ENCODE results near the gene MC1R.
"Not testable (repeated sequence)": the region's sequence is repeated elsewhere in the genome, so short reads cannot be mapped to it uniquely, and the experiment has no call there.

MC1R gene

DNA sequence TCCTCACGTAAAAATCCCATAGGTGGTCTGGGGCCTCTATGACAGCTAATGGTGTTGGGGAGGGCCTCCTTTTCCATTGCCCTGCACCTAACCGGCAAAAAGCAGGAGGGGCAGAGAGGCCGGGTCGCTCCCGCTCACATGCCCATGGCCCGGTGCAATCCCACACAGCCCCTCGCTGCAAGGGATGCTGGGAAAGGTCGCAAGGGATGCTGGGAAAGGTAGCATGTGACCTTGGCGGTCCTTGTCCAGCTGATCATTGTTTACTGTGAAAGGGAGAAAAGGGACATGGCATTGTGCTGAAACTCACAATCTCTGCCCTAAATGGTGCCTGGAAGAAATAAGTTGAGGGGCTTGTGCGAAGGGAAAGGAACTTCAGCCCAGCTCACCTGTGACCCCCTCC, 39.9 kb downstream of the MC1R start:
- no peak for TF ChIP-seq ZFX (IDR thresholded peaks at IDR 0.05)
- TF ChIP-seq, protein P1, sequence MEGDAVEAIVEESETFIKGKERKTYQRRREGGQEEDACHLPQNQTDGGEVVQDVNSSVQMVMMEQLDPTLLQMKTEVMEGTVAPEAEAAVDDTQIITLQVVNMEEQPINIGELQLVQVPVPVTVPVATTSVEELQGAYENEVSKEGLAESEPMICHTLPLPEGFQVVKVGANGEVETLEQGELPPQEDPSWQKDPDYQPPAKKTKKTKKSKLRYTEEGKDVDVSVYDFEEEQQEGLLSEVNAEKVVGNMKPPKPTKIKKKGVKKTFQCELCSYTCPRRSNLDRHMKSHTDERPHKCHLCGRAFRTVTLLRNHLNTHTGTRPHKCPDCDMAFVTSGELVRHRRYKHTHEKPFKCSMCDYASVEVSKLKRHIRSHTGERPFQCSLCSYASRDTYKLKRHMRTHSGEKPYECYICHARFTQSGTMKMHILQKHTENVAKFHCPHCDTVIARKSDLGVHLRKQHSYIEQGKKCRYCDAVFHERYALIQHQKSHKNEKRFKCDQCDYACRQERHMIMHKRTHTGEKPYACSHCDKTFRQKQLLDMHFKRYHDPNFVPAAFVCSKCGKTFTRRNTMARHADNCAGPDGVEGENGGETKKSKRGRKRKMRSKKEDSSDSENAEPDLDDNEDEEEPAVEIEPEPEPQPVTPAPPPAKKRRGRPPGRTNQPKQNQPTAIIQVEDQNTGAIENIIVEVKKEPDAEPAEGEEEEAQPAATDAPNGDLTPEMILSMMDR (conservative IDR thresholded peaks at IDR 0.05) = no peak
- H3K27ac ChIP-seq = no peak overlapping the region

DNA sequence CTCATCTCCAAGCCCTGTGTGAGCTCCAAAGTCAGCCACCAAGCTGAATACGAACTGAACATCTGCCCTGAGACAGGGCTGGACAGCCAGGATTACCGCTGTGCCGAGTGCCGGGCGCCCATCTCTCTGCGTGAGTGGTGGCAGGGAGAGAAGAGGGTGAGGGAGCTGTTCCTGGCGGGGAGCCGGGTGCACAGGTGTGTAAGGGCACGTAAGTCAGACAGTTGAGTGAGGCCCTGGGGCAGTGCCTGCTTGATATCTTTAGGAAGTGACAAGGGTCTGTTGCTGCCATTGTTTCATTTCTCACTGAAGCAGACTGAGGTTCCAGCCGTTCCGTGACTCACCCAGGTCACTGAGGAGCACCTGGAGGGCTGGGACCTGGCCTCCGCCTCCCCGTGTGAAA, 42.3 kb downstream of the MC1R start:
- H3K27ac ChIP-seq = no peak overlapping the region
- no peak for TF ChIP-seq ZFX (IDR thresholded peaks at IDR 0.05)
- TF ChIP-seq, protein P1 (conservative IDR thresholded peaks at IDR 0.05) = no peak

DNA sequence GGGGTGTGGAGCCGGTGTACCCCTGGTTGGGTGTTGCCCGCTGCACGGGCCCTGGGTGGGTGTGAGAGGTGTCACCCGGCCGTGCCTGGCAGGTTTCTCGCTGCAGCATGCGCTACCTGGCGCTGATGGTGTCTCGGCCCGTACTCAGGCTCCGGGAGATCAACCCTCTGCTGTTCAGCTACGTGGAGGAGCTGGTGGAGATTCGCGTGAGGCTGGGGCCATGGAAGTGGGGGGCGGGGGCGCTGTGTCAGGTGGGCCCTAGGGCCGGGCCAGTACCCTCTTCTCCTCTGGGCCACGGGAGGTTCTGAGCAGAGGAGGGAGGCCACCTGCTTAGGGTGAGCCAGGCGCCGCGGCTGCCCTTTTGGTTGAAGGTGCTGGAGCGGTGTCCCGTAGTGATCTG, 43.3 kb downstream of the MC1R start:
- H3K27ac ChIP-seq = no peak overlapping the region

DNA sequence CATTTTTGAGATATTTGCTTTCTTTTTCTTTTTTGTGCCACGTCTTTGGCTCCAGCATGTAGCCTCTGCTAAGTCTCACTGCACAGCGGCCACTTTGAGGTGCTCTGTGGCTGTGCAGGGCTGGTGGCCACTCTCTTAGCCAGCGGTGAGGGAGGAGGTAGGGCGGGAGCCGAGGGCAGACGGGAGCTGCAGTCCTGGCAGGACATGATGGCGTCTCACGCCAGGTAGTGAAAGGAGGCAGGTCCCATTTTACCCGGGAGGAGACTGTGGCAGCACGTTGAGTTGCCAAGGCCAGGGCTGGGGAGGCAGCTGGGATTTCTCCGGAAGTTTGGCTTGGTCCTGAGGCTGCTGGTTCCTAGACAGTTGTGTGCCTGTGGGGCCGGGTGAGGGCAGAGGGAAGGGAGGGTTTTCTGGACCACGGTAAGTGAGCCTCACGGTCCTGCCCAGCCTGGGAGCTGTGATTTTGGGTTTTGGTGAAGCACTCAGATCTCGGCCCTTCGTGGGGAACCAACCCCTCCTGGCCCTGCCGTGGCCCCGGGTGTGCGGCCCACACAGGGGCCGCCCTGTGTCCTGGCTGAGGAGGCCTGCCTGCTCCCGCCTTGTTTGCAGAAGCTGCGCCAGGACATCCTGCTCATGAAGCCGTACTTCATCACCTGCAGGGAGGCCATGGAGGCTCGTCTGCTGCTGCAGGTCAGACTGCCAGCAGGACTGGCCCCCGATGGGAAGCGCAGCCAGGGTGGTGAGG, 44.3 kb downstream of the MC1R start:
- H3K27ac ChIP-seq = no peak overlapping the region
- no peak for TF ChIP-seq ZFX (IDR thresholded peaks at IDR 0.05)
- TF ChIP-seq, protein P1 (conservative IDR thresholded peaks at IDR 0.05) = no peak

More for the DNA sequence above, 43.3 kb downstream of the MC1R start:
- TF ChIP-seq, protein P1 (conservative IDR thresholded peaks at IDR 0.05) = no peak
- no peak for TF ChIP-seq ZFX (IDR thresholded peaks at IDR 0.05)

DNA sequence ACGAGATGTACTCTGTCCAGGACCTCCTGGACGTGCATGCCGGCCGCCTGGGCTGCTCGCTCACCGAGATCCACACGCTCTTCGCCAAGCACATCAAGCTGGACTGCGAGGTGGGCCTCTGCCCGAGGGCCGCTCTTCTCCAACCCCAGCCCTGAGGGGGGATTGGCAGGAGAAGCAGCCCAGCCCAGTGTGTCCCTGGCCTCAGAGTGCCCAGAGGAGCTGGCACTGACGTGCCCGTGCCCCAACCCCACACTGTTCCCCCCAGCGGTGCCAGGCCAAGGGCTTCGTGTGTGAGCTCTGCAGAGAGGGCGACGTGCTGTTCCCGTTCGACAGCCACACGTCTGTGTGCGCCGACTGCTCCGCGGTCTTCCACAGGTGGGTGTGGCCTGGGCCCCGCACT, 45.5 kb downstream of the MC1R start:
- H3K27ac ChIP-seq = no peak overlapping the region
- TF ChIP-seq ZFX (IDR thresholded peaks at IDR 0.05) = no peak
- TF ChIP-seq, protein P1 (conservative IDR thresholded peaks at IDR 0.05) = no peak

DNA sequence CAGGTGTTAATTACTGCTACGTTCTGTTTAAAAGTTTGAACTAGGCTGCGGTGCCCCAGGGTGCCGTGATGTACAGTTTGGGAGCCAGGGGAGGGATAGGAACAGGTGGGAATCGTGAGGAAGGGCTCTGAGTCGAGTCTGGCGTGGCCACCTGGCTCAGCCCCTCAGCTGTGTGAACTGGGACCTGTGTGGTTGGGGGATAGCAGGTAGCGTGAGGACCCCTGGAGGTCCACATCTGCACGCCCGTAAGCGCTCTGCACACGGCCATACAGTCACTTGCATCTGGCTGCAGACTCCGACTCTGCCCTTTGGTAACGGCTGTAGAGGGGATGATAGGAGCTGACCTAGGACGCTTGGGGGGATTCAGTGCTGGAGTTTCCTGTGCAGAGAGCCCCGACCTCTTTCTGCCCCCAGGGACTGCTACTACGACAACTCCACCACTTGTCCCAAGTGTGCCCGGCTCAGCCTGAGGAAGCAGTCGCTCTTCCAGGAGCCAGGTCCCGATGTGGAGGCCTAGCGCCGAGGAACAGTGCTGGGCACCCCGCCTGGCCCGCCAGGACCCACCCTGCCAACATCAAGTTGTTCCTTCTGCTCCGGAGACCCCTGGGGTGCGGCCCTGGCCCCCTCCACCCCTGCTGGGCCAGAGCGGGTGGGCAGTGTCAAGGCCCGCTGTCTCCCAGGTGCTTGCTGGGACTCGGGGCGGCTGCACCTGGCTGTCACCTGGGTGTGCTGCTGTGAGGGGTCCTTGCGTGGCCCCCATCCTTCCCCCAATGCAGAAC, 47.0 kb downstream of the MC1R start:
- TF ChIP-seq, protein P1 (conservative IDR thresholded peaks at IDR 0.05) = no peak
- no peak for TF ChIP-seq ZFX (IDR thresholded peaks at IDR 0.05)
- H3K27ac ChIP-seq = no peak overlapping the region

DNA sequence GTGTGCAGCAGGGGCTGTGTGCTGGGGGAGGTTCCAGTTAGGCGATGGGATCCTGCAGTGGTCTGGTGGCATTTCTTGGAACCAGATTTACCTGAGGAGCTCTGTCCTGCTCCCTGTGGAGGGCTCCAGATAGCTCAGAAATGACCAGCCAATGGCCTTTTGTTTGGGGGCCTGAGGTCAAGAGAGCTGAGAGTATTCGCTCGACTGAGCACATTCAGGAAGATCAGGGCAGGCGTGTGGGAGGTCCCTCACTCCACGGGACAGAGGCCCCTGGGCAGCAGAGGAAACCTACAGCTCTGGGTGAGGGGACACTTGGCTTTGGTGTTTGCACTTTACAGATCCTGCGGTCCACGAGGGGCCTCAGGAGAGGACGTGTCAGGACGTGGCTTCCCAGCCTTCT, 48.1 kb downstream of the MC1R start:
- H3K27ac ChIP-seq = no peak overlapping the region
- TF ChIP-seq ZFX (IDR thresholded peaks at IDR 0.05) = no peak
- TF ChIP-seq, protein P1 (conservative IDR thresholded peaks at IDR 0.05) = no peak

DNA sequence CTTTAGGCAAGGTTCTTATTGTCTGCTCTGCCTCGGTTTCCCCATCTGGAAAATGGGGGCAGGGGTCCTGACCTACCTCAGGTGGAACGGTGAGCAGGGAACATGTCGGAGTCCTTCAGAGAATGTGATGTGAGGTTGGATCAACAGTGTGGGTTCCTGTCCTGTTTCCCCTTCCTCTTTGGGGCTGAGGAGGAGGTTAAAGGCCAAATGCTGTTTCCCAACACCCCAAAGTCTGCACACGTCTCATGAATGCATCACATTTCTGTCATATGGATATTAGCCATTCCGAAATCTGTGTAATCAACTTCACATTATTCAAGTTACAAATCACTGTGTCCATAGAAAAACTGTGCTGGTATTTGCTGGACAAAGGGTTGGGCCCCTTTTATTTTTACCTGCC, 48.8 kb downstream of the MC1R start:
- H3K27ac ChIP-seq = not testable (repeated sequence)

DNA sequence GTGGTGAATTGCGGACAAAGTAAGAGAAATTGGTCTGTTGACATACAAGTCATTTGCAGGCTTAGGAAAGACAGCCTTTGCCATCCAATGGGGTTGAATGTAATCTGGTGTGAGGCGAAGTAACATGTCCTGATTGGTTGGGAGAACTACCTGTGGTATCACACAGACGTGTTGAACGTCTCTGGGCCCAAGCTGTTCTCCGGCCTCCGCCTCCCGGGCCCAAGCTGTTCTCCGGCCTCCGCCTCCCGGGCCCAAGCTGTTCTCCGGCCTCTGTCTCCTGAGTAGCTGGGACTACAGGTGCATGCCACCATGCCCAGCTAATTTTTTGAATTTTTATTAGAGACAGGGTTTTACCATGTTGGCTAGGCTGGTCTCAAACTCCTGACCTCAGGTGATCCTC, 49.4 kb downstream of the MC1R start:
- H3K27ac ChIP-seq = not testable (repeated sequence)
